Measurements from ENCODE around the gene MIB2. TPM values are rescaled to one million over a fixed set of nuclear protein-coding genes. Genes with fewer than 3 reads are reported as not detected.

Gene MIB2
- total and polyA plus RNA-seq, 2 of the 4 experiments (the other 2 are of a cell fraction), result 17.2 to 47.8 TPM

GRCh38 chr1:1573843-1574720 is 41.2 kb upstream of the MIB2 start:
- peak overlapping the region; percentile 79; the same call in 1 of the 2 replicates for H4K91ac ChIP-seq (ENCODE audit: insufficient read depth, low read depth, low read length)
- peaks cover 3% of the 10 kb centered on the region for H3K9me1 ChIP-seq (ENCODE audit: insufficient read depth, low read length)
- peak overlapping the region; percentile 93 for H3K4ac ChIP-seq (ENCODE audit: low read depth, low read length)
- H3K18ac ChIP-seq (ENCODE audit: low read depth, low read length), result no peak overlapping the region
- intact Hi-C loops (cut with micrococcal nuclease) (loop anchor here (10.0 kb wide), 1 partner anchor 331 kb away; no protein-coding TSS in a partner anchor), in situ Hi-C loops (cut with MboI; ENCODE audit: low sequenced_read_pairs) (no loop called here), dilution Hi-C loops (cut with HindIII; ENCODE audit: low sequenced_read_pairs, unreplicated experiment) (no loop called here)
- peaks cover 10% of the 10 kb centered on the region; the same call in 1 of the 2 replicates for H3K27me3 ChIP-seq (ENCODE audit: control insufficient read depth, insufficient read depth, low read length)
- no TSS peak for BruUV-seq (replicated peaks)
- peak overlapping the region; percentile 97 for H3K23ac ChIP-seq (ENCODE audit: low read depth, low read length)
- no peak overlapping the region for H2BK20ac ChIP-seq (ENCODE audit: low read depth, low read length)
- peaks cover 14% of the 10 kb centered on the region for H3K36me3 ChIP-seq (ENCODE audit: control insufficient read depth, insufficient read depth, low read length)
- H4K5ac ChIP-seq (ENCODE audit: low read depth, low read length), result peak overlapping the region; percentile 87
- ChIA-PET POLR2A (ENCODE audit: unreplicated experiment) (no interaction called here), CTCF (no interaction called here)
- TF ChIP-seq RAD21 (IDR thresholded peaks at IDR 0.05; ENCODE audit: low read length) (peak; percentile 7; the same call in 1 of the 2 replicates), CTCF (conservative IDR thresholded peaks at IDR 0.05; ENCODE audit: low read depth, low read length) (0 out of 2 replicates have a peak, but pooled peaks have one; percentile 20), ELK1 (IDR thresholded peaks at IDR 0.05; ENCODE audit: borderline replicate concordance, low read depth, low read length) (no peak), MXI1 (IDR thresholded peaks at IDR 0.05; ENCODE audit: borderline replicate concordance, low read depth, low read length) (peak; percentile 54), FOS (IDR thresholded peaks at IDR 0.05; ENCODE audit: low read depth, low read length) (no peak)
- H3K14ac ChIP-seq (replicated peaks; ENCODE audit: low read depth, low read length), result peak overlapping the region; percentile 94
- H3K4me3 ChIP-seq (ENCODE audit: insufficient read depth, low read depth, low read length), result peak overlapping the region; percentile 71
- 0% methylated on average over 49 of the region's 96 CpGs; no CpG with 5 or more reads in 1 of the 2 experiments for WGBS, 2 experiments (ENCODE audit: extremely low coverage in 2 of 2, insufficient read length in 1 of 2)
- no peak overlapping the region for H2BK15ac ChIP-seq (ENCODE audit: low read depth, low read length)
- peak overlapping the region; percentile 97 to 99 for H4K8ac ChIP-seq (ENCODE audit: low read depth in 2 of 2, low read length in 2 of 2)
- H2BK5ac ChIP-seq (ENCODE audit: low read depth, low read length, poor library complexity, severe bottlenecking), result peak overlapping the region; percentile 87
- peaks cover 40% of the 10 kb centered on the region for H4K20me1 ChIP-seq (ENCODE audit: insufficient read depth, low read length)
- H2BK120ac ChIP-seq (ENCODE audit: low read depth, low read length), result no peak overlapping the region
- peak overlapping the region; percentile 96 for H2AFZ ChIP-seq (replicated peaks; ENCODE audit: low read length, poor library complexity)
- DNase-seq, result peak; percentile 56
- no peaks in the 10 kb centered on the region for H3K9me3 ChIP-seq (ENCODE audit: control insufficient read depth, insufficient read depth, low read length)
- H3K27ac ChIP-seq (ENCODE audit: insufficient read depth, low read length), result peak overlapping the region; percentile 92
- H3K4me2 ChIP-seq (ENCODE audit: low read depth, low read length), result peak overlapping the region; percentile 91
- peak overlapping the region; percentile 99 for H2AK9ac ChIP-seq (replicated peaks; ENCODE audit: low read depth, low read length, poor library complexity)
- peak overlapping the region; percentile 92 for H3K9ac ChIP-seq (ENCODE audit: low read depth, low read length)
- peaks cover 5 to 24% of the 10 kb centered on the region in 2 experiments; a peak in 2 of 4 replicates for H3K79me1 ChIP-seq (ENCODE audit: low read depth in 1 of 2, low read length in 2 of 2)
- peak; percentile 86 for ATAC-seq (ENCODE audit: low read depth)
- H3K56ac ChIP-seq (ENCODE audit: extremely low read depth, insufficient read depth, low read length), result peak overlapping the region; percentile 55
- H2AK5ac ChIP-seq (ENCODE audit: low read depth, low read length), result peak overlapping the region; percentile 86
- no peaks in the 10 kb centered on the region for H3K4me1 ChIP-seq (ENCODE audit: control insufficient read depth, insufficient read depth, low read length)
